Measurements from ENCODE around the gene PLEKHB2. TPM values are rescaled to one million over a fixed set of nuclear protein-coding genes. Genes with fewer than 3 reads are reported as not detected.

PLEKHB2 gene
- polyA plus RNA-seq, 1 experiment = 70.5 TPM

DNA sequence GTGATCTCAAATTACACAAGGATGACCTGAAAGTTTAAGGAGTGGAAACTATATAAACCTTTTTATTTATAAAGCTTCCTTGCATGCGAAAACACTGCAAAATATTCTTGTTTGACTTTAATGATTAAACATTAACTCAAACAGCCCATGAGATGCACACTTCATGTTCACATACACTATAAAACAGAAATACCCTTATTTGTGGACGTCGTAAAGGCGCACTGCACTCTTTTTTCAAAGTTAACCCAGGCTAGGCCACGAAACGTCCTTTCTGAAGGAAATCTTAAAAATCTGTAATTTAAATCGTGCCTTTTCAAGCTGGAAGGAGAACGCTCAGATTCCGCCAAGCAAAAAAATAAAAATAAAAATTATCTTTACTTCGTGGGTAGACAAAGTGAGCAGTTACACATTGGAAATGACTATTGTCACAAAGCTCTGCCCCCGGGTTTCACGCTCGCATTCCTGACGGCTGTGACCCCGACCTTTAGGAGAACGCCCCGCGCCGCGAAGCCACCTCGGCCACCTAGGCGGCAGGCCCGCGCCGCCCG lies 12.6 kb upstream of the PLEKHB2 start:
- no peak for DNase-seq (ENCODE audit: low read depth, low spot score)
- peak overlapping the region; percentile 23 for H3K27ac ChIP-seq (ENCODE audit: low read depth, low read length)
- H3K4me3 ChIP-seq (ENCODE audit: low read depth, low read length) = peak overlapping the region; percentile 69
- H3K27me3 ChIP-seq (ENCODE audit: control insufficient read depth, insufficient read depth, low read length) = no peaks in the 10 kb centered on the region
- TF ChIP-seq, protein P1, sequence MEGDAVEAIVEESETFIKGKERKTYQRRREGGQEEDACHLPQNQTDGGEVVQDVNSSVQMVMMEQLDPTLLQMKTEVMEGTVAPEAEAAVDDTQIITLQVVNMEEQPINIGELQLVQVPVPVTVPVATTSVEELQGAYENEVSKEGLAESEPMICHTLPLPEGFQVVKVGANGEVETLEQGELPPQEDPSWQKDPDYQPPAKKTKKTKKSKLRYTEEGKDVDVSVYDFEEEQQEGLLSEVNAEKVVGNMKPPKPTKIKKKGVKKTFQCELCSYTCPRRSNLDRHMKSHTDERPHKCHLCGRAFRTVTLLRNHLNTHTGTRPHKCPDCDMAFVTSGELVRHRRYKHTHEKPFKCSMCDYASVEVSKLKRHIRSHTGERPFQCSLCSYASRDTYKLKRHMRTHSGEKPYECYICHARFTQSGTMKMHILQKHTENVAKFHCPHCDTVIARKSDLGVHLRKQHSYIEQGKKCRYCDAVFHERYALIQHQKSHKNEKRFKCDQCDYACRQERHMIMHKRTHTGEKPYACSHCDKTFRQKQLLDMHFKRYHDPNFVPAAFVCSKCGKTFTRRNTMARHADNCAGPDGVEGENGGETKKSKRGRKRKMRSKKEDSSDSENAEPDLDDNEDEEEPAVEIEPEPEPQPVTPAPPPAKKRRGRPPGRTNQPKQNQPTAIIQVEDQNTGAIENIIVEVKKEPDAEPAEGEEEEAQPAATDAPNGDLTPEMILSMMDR (IDR thresholded peaks at IDR 0.05; ENCODE audit: low read depth, low read length) = no peak
- ChIA-PET POLR2A (interaction anchor here (0.6 to 2.3 kb wide), 3 partner anchors 12 to 750 kb away, joined by 5 to 25 read pairs (median 6); partner anchors contain the start of genes IMP4 and PLEKHB2), CTCF (interaction anchor here (0.7 to 1.2 kb wide), 3 partner anchors 11 to 400 kb away, joined by 3 read pairs; no protein-coding TSS in a partner anchor)
- no peaks in the 10 kb centered on the region for H3K9me3 ChIP-seq (ENCODE audit: control insufficient read depth, insufficient read depth, low read length)

DNA sequence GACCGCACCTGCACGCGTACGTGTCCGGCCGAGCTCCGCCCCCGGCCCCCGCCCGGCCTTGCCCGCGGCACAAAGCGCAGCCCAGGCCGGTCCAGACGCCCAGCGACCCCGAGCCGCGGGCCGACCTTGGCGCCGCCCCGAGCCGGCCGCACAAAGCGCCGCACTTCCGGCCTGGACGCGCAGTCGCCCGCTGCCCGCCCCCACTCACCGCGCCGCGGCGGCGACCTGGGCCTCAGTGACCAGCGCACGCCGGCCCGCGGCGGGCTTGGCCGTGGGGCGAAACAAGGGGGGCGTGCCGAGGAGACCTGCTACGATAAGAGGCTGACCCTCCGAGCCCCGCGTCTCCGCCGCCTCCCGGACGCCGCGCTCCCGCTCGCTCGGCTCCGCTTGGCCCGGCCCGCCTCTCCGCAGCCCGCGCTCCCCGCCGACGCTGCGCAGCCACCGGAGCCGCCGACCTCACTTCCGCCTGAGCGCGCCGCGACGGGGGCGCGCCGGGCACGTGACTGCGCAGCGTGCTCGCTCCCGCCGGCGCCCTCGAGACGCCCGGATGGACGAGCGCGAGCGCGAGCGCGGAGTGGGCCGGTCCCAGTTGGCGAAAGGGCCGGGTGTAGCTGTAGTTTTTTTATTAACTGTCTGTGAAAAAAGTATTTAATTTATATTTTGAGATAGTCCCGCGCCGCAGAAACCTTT lies 12.0 kb upstream of the PLEKHB2 start, which contains the start of gene FAM168B:
Gene FAM168B (minus strand): TSS at position 455 of the 690 bp plus-strand sequence. CDS start 10,814 bp downstream, outside the sequence.
- POLR2A ChIA-PET = interaction anchor here (1.8 to 2.3 kb wide), 2 partner anchors 11 to 751 kb away, joined by 6 to 25 read pairs; partner anchors contain the start of genes IMP4 and PLEKHB2
- CTCF ChIA-PET = interaction anchor here (1.2 kb wide), 2 partner anchors 27 to 400 kb away, joined by 3 read pairs; no protein-coding TSS in a partner anchor
- DNase-seq (ENCODE audit: low read depth, low spot score) = peak; percentile 53
- Histone ChIP-seq H3K27me3 (ENCODE audit: control insufficient read depth, insufficient read depth, low read length) (no peaks in the 10 kb centered on the region), H3K4me3 (ENCODE audit: low read depth, low read length) (peak within 1 kb of the TSS; percentile 69), H3K9me3 (ENCODE audit: control insufficient read depth, insufficient read depth, low read length) (no peaks in the 10 kb centered on the region), H3K27ac (ENCODE audit: low read depth, low read length) (peak within 1 kb of the TSS; percentile 70)
- TF ChIP-seq, protein P1 (IDR thresholded peaks at IDR 0.05; ENCODE audit: low read depth, low read length) = no peak

DNA sequence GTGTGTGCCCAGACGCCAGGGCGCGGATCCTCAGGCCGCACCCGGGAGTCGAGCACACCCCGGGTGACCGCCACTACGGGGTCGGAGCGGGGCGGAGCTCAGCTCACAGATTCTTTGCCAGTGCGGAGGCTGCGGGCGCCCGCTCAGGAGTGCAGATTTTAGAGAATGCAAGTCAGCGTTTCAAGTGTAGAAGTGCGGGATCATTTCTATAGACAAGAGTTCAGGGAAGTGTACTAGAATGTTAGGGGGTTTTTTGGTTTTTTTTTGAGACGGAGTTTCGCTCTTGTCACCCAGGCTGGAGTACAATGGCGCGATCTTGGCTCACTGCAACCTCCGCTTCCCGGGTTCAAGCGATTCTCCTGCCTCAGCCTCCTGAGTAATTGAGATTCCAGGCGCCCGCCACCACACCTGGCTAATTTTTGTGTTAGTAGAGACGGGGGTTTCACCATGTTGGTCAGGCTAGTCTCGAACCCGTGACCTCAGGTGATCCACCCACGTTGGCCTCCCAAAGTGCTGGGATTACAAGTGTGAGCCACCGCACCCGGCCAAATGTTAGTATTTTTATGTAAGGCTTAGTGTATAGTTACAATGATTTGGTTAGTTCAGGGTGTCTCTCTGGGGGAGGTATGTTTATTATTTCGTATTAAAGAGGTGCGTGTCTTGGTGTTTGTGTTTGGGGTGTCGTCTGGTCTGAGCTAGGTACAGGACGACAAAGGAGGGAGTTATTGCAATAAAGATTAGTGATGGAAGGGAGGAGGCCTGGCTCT lies 11.3 kb upstream of the PLEKHB2 start:
- Histone ChIP-seq H3K27me3 (ENCODE audit: control insufficient read depth, insufficient read depth, low read length) (no peaks in the 10 kb centered on the region), H3K9me3 (ENCODE audit: control insufficient read depth, insufficient read depth, low read length) (no peaks in the 10 kb centered on the region), H3K4me3 (ENCODE audit: low read depth, low read length) (peak overlapping the region; percentile 67), H3K27ac (ENCODE audit: low read depth, low read length) (peak overlapping the region; percentile 70)
- POLR2A ChIA-PET = interaction anchor here (1.8 to 2.3 kb wide), 2 partner anchors 10 to 752 kb away, joined by 6 to 25 read pairs; partner anchors contain the start of genes IMP4 and PLEKHB2
- TF ChIP-seq, protein P1 (IDR thresholded peaks at IDR 0.05; ENCODE audit: low read depth, low read length) = no peak
- DNase-seq (ENCODE audit: low read depth, low spot score) = peak; percentile 13
- CTCF ChIA-PET = no interaction called here

DNA sequence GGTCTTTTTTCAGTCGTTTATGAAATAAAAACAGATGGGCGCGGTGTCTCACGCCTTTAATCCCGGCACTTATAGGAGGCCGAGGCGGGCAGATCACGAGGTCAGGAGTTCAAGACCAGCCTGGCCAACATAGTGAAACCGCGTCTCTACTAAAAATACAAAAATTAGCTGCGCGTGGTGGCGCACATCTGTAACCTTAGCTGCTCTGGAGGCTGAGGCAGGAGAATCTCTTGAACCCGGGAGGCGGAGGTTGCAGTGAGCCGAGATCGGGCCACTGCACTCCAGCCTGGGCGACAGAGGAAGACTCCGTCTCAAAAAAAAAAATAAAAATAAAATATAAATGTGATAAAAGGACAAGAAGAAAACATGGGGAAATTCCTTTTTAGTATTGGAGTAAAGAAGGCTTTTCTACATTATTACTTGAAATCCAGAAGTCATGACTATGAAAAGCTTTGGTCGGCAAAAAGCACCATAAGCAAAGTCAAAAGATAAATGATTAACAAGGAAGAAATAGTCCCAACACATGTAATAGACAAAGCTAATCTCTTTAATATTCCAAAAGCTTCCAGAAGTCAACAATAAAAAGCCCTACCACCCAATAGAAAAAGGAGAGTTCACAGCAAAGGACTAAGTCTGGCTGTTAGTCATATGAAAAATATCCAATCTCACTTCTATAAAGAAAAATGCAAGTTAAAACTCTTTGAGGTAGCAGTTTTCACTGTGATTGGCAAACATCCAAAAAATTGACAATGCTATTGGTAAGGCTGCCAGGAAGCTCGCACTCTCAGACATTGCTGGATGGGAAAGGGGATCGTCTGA lies 10.5 kb upstream of the PLEKHB2 start:
- no peak for DNase-seq (ENCODE audit: low read depth, low spot score)

More for the DNA sequence above, 10.5 kb upstream of the PLEKHB2 start:
- no peak overlapping the region for H3K27ac ChIP-seq (ENCODE audit: low read depth, low read length)
- 0 out of 2 replicates have a peak overlapping the region, but pooled peaks have one; percentile 67 for H3K4me3 ChIP-seq (ENCODE audit: low read depth, low read length)
- POLR2A ChIA-PET = no interaction called here
- no peaks in the 10 kb centered on the region for H3K9me3 ChIP-seq (ENCODE audit: control insufficient read depth, insufficient read depth, low read length)
- CTCF ChIA-PET = interaction anchor here (1.2 kb wide), 1 partner anchor 10 kb away, joined by 3 read pairs; the partner anchor contains the start of gene PLEKHB2
- H3K27me3 ChIP-seq (ENCODE audit: control insufficient read depth, insufficient read depth, low read length) = no peaks in the 10 kb centered on the region
- TF ChIP-seq, protein P1 (IDR thresholded peaks at IDR 0.05; ENCODE audit: low read depth, low read length) = no peak
